Activated CD8-positive, alpha-beta memory T cell treated with anti-CD3 and anti-CD28 coated beads for 36 hours (primary cell): ENCODE data around the gene TMEM202. TPM values are rescaled to one million over a fixed set of nuclear protein-coding genes. Genes with fewer than 3 reads are reported as not detected.

ENCODE experiments used
- CTCF ChIA-PET: fragments of 350-600 bp; sonication (Branson Sonifier 250); formaldehyde crosslinking; loops from one replicate; lab custom pipeline; 2021; ENCODE audit warnings: antibody characterized with exemption; lab: Charles Lee
- POLR2A ChIA-PET: fragments of 350-600 bp; sonication (Branson Sonifier 250); formaldehyde crosslinking; loops from one replicate; lab custom pipeline; 2021; ENCODE audit warnings: antibody characterized with exemption; lab: Charles Lee
- total RNA-seq, 2 experiments: library from RNA; stranded (reverse); gene quantifications; one replicate each; pipeline ENCODE4 v1.2.3, GENCODE V29; 2021

TMEM202 gene
- total RNA-seq, 2 experiments from 2014 or later: not detected

- ChIA-PET CTCF (no interaction called here), POLR2A (no interaction called here)
Observed at GRCh38 chr15:72456684-72457083, 58.6 kb downstream of the TMEM202 start.

Other genes starting within 250 kb of the TMEM202 start
- gene GRAMD2A, start 200.5 kb upstream of the TMEM202 start, total RNA-seq: not detected
- gene PKM, start 167.1 kb upstream of the TMEM202 start, total RNA-seq: 1,000 to 10,000 TPM; 2,552 to 2,669 TPM
- gene PARP6, start 125.8 kb upstream of the TMEM202 start, total RNA-seq: 10 to 100 TPM; 54.4 to 54.9 TPM
- gene CELF6, start 78.1 kb upstream of the TMEM202 start, total RNA-seq: under 1 TPM; 0.23 to 0.42 TPM
- gene HEXA, start 22.3 kb upstream of the TMEM202 start, total RNA-seq: 10 to 100 TPM; 68.2 to 72.5 TPM
- 100 to 1,000 TPM; 146 to 155 TPM for gene ARIH1, start 76.0 kb downstream of the TMEM202 start, total RNA-seq